ENCODE measurements around the gene HACD3.
A peak's percentile ranks its signal among the peaks of the same experiment; 100 is the strongest.

Gene HACD3

DNA sequence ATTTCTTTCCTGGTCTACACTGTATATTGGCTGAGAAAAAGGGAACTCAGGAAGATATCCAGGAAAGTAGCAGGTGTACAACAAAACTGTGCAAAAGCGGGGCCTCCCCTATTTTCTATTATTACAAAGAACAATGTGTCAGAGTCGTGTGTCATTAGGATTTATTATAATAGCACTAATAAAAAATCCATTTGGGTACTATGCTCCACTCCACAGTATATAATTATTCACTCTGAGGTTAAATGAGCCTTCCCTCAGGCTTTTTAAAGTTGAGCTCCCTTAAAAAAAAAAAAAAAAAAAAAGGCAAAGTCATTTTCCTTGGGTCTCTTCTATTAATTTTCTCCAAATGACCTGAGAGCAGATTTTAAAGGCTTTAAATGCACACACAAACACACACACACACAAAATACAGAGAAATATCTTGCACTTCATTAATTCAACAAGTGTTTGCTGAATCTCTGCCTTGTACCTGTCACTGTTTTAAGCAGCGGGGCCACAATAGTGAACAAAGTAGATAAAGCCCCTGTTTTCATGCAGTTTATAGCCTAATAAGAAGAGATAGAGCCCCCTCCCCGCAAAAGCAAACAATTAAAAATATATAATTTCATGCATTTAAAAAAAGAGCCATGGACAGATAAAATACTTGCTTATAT is 11.5 kb upstream of the HACD3 start:
- no peak for TF ChIP-seq POU2F2 (IDR thresholded peaks at IDR 0.05; ENCODE audit: low read depth, low read length)
- TF ChIP-seq SPI1 (IDR thresholded peaks at IDR 0.05; ENCODE audit: low read depth, low read length) = no peak
- TF ChIP-seq POLR2AphosphoS5 (IDR thresholded peaks at IDR 0.05; ENCODE audit: low read depth, low read length) = no peak
- no peak for TF ChIP-seq POLR2A (IDR thresholded peaks at IDR 0.05; ENCODE audit: low read depth, low read length)
- TF ChIP-seq TAF1 (IDR thresholded peaks at IDR 0.05; ENCODE audit: low read depth, low read length) = no peak
- no peak for TF ChIP-seq PAX5 (IDR thresholded peaks at IDR 0.05; ENCODE audit: insufficient read depth, low read length, severe bottlenecking)
- no peak for FAIRE-seq
- no peak for DNase-seq (ENCODE audit: insufficient read length, low spot score)

DNA sequence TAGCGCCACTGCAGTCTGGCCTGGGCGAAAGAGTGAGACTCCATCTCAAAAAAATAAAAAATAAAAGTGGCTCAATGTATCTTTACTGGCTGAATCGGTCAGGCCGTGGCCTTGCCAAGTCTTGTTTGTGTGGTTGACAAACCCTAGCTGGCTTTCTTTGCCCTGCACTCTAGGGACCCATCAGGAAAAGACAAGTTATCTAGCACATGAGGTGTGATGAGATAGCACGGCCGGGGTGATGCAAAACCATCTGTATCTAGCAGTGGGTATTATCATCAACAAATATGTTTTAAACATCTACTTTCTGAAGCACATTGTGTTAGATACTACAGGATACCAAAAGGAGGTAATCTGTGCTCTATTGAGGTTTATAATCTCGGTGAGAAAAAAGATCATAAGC is 8.9 kb upstream of the HACD3 start:
- TF ChIP-seq POLR2AphosphoS5 (IDR thresholded peaks at IDR 0.05; ENCODE audit: low read depth, low read length) (no peak), SPI1 (IDR thresholded peaks at IDR 0.05; ENCODE audit: low read depth, low read length) (no peak), POU2F2 (IDR thresholded peaks at IDR 0.05; ENCODE audit: low read depth, low read length) (no peak)
- DNase-seq (ENCODE audit: insufficient read length, low spot score) = no peak
- FAIRE-seq = no peak

DNA sequence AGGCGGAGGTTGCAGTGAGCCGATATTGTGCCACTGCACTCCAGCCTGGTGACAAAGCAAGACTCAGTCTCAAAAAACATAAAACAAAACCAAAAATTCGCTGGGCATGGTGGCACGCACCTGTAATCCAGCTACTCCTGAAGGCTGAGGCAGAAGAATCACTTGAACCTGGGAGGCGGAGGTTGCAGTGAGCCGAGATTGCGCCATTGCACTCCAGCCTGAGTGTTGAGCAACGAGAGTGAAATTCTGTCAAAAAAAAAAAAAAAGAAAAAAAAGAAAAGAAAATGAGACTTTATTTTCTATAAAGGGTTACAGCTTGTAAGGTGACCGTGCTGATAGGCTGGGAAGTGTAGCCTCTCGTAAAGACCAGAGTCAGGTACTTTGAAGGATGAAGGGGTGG is 6.0 kb upstream of the HACD3 start:
- FAIRE-seq = no peak
- no peak for DNase-seq (ENCODE audit: insufficient read length, low spot score)
- TF ChIP-seq POLR2A (IDR thresholded peaks at IDR 0.05; ENCODE audit: low read depth, low read length) (no peak), POU2F2 (IDR thresholded peaks at IDR 0.05; ENCODE audit: low read depth, low read length) (no peak), TAF1 (IDR thresholded peaks at IDR 0.05; ENCODE audit: low read depth, low read length) (no peak), SPI1 (IDR thresholded peaks at IDR 0.05; ENCODE audit: low read depth, low read length) (no peak), POLR2AphosphoS5 (IDR thresholded peaks at IDR 0.05; ENCODE audit: low read depth, low read length) (no peak), PAX5 (IDR thresholded peaks at IDR 0.05; ENCODE audit: insufficient read depth, low read length, severe bottlenecking) (no peak)

DNA sequence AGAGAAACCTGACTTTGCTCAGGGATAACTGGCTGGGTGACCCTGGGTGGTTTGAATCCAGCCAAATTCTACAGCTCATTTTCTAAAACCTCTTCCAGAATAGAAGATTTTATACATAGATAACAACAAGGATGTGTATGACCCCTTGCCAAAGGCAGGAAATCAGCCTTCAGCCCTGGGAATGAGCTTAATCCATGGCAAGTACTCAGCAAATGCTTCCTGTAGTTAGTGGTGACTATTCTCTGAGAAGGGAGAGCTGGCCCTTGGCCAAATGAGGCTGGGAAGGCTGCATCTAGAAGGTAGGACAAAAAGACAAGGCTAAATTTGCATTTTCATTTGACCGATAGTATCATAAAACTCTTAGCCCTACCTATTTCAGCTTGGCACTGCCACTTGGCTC is 4.6 kb upstream of the HACD3 start:
- TF ChIP-seq POLR2AphosphoS5 (IDR thresholded peaks at IDR 0.05; ENCODE audit: low read depth, low read length) (no peak), SPI1 (IDR thresholded peaks at IDR 0.05; ENCODE audit: low read depth, low read length) (no peak), POLR2A (IDR thresholded peaks at IDR 0.05; ENCODE audit: low read depth, low read length) (no peak), TAF1 (IDR thresholded peaks at IDR 0.05; ENCODE audit: low read depth, low read length) (no peak)
- FAIRE-seq = no peak
- DNase-seq (ENCODE audit: insufficient read length, low spot score) = no peak

DNA sequence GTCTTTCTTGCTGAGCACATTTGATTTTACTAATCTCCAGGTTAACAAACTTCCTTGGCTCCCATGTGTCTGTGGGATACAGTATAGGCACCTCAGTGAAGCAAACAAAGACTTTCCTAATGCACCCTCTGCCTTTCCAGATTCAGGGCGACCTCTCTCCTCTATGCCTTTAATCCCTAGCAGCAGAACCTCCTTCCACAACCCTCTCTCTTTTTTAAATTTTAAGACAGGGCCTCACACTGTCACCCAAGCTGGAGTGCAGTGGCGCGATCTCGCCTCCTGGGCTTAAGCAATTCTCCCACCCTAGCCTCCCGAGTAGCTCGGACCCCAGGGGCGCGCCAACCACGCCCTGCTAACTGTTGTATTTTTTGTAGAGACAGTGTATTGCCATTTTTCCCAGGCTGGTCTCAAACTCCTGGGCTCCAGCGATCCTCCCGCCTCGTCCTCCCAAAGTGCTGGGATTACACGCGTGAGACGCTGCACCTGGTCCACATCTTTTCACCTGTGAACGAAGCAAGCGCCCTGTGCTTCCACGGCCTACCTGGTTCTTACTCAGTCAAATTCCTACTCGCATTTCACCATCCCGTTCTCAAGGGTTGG is 1.7 kb upstream of the HACD3 start:
- TF ChIP-seq PAX5 (IDR thresholded peaks at IDR 0.05; ENCODE audit: insufficient read depth, low read length, severe bottlenecking) = no peak
- no peak for TF ChIP-seq POU2F2 (IDR thresholded peaks at IDR 0.05; ENCODE audit: low read depth, low read length)
- TF ChIP-seq TAF1 (IDR thresholded peaks at IDR 0.05; ENCODE audit: low read depth, low read length) = no peak
- no peak for TF ChIP-seq POLR2A (IDR thresholded peaks at IDR 0.05; ENCODE audit: low read depth, low read length)
- TF ChIP-seq POLR2AphosphoS5 (IDR thresholded peaks at IDR 0.05; ENCODE audit: low read depth, low read length) = no peak
- no peak for TF ChIP-seq SPI1 (IDR thresholded peaks at IDR 0.05; ENCODE audit: low read depth, low read length)
- no peak for DNase-seq (ENCODE audit: insufficient read length, low spot score)
- no peak for FAIRE-seq

DNA sequence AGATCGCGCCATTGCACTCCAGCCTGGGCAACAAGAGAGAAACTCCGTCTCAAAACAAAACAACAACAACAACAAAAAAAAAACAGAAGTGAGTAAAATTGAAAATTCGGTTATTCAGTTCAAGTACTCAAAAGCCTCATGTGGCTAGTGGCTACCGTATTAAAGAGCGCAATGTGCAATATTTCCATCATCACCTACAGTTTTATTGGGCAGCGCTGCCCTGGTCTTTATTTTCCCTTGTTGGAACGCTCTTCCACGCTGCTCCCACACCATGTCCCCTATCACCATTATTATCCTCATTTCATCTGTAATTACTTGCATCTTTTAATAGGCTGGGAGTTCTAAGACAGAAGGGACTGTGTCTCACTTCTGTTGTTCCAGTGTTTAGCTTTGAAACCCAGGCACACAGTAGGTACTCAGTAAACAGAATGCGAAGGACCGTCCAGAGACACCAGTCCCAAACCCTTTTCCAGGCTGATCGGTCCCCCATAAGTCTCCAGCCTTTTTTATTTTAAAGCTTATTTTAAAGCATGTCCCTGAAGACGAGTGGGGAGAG is 423 bp upstream of the HACD3 start:
- no peak for DNase-seq (ENCODE audit: insufficient read length, low spot score)
- no peak for FAIRE-seq
- no peak for TF ChIP-seq PAX5 (IDR thresholded peaks at IDR 0.05; ENCODE audit: insufficient read depth, low read length, severe bottlenecking)
- peak; percentile 45 for TF ChIP-seq SPI1 (IDR thresholded peaks at IDR 0.05; ENCODE audit: low read depth, low read length)

DNA sequence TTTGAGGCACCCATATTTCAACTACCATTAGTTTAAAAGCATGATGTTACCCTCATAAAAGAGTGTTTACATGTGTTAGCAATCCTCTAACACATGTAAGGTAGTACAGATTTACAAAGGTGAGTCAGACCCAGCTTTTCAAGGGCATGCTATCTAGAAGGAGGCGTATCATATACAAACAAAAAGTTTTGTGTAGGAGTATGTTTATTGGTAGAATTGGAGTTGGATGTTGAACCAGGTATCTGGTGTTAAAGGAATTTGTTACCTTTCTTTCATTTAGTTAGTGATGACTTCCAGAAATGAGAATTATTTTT is 2.4 kb downstream of the HACD3 start:
- DNase-seq (ENCODE audit: insufficient read length, low spot score) (no peak), FAIRE-seq (no peak)
- TF ChIP-seq POLR2A (IDR thresholded peaks at IDR 0.05; ENCODE audit: low read depth, low read length) = no peak
- TF ChIP-seq TAF1 (IDR thresholded peaks at IDR 0.05; ENCODE audit: low read depth, low read length) = no peak
- TF ChIP-seq POLR2AphosphoS5 (IDR thresholded peaks at IDR 0.05; ENCODE audit: low read depth, low read length) = no peak
- TF ChIP-seq SPI1 (IDR thresholded peaks at IDR 0.05; ENCODE audit: low read depth, low read length) = no peak
- TF ChIP-seq POU2F2 (IDR thresholded peaks at IDR 0.05; ENCODE audit: low read depth, low read length) = no peak
- TF ChIP-seq PAX5 (IDR thresholded peaks at IDR 0.05; ENCODE audit: insufficient read depth, low read length, severe bottlenecking) = no peak

DNA sequence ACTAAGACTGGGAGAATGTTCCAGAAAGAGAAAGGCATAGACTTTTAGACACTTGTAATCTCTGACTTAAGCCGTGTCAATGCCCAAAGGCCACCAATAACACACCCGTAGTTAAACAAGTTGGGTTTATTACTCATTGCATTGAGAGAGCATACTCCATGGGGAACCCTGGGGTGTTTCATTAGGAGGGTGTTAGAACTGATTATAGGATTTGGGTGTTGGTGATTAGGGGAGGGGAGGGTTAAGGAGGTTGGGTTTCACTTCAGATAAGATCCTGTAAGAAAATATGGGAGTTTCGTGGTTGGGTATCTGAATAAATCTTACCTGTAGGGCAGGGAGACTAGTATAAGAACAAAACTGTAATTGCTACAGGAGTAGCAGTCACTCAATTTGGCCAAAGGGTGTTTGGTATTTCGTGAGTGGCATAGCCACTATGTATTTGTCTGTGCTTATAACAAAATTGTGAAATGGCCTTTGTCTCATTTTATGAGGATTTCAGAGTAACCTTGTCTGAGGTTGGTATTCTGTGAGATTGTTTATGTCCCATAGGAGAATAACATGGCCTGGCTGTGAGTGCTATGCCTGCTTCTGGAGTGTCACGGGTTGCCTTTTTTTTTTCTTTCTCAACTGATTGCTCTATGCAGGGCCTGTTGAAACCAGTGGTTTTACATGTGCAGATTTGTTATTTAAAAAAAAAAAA is 2.9 kb downstream of the HACD3 start:
- no peak for FAIRE-seq
- no peak for DNase-seq (ENCODE audit: insufficient read length, low spot score)
- TF ChIP-seq POLR2AphosphoS5 (IDR thresholded peaks at IDR 0.05; ENCODE audit: low read depth, low read length) (no peak), TAF1 (IDR thresholded peaks at IDR 0.05; ENCODE audit: low read depth, low read length) (no peak), POLR2A (IDR thresholded peaks at IDR 0.05; ENCODE audit: low read depth, low read length) (no peak), PAX5 (IDR thresholded peaks at IDR 0.05; ENCODE audit: insufficient read depth, low read length, severe bottlenecking) (no peak), SPI1 (IDR thresholded peaks at IDR 0.05; ENCODE audit: low read depth, low read length) (no peak)

DNA sequence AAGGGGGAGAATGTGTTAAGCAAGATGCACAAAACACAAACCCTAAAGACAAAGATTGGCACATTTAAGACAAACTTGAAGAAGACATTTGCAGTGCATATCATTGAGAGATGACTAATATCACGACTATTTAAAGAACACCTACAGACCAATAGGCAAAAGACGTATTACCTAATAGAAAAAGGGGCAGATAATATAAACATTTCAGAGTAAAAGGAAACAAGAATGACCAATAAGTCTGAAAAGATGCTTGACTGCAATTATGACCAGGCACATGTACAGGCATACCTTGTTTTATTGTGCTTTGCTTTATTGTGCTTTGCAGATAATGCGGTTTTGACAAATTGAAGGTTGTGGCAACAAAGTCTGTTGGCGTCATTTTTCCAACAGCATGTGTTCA is 4.9 kb downstream of the HACD3 start:
- DNase-seq (ENCODE audit: insufficient read length, low spot score) = no peak
- no peak for FAIRE-seq
- no peak for TF ChIP-seq POU2F2 (IDR thresholded peaks at IDR 0.05; ENCODE audit: low read depth, low read length)
- TF ChIP-seq POLR2A (IDR thresholded peaks at IDR 0.05; ENCODE audit: low read depth, low read length) = no peak
- no peak for TF ChIP-seq TAF1 (IDR thresholded peaks at IDR 0.05; ENCODE audit: low read depth, low read length)
- no peak for TF ChIP-seq PAX5 (IDR thresholded peaks at IDR 0.05; ENCODE audit: insufficient read depth, low read length, severe bottlenecking)
- no peak for TF ChIP-seq POLR2AphosphoS5 (IDR thresholded peaks at IDR 0.05; ENCODE audit: low read depth, low read length)
- no peak for TF ChIP-seq SPI1 (IDR thresholded peaks at IDR 0.05; ENCODE audit: low read depth, low read length)

DNA sequence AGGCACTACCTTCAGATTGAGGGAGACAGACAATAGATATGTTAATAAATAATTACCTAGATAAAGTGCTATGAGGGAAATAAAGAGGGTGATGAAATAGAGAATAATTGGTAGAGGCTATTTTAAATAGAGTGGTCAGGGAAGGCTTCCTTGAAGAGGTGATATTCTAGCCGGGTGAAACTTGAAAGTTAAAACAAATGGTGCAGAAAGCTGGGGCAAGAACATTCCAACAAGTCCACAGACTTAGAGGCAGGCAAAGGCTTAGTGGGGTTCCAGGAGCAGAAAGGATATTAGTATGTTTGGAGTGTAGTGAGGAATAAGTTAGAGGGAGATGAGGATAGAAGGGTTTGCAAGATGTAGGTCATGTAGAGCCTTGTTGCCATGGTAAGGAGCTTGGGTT is 10.1 kb downstream of the HACD3 start:
- no peak for DNase-seq (ENCODE audit: insufficient read length, low spot score)
- TF ChIP-seq TAF1 (IDR thresholded peaks at IDR 0.05; ENCODE audit: low read depth, low read length) (no peak), POLR2A (IDR thresholded peaks at IDR 0.05; ENCODE audit: low read depth, low read length) (no peak), PAX5 (IDR thresholded peaks at IDR 0.05; ENCODE audit: insufficient read depth, low read length, severe bottlenecking) (no peak), POLR2AphosphoS5 (IDR thresholded peaks at IDR 0.05; ENCODE audit: low read depth, low read length) (no peak), POU2F2 (IDR thresholded peaks at IDR 0.05; ENCODE audit: low read depth, low read length) (no peak), SPI1 (IDR thresholded peaks at IDR 0.05; ENCODE audit: low read depth, low read length) (no peak)
- no peak for FAIRE-seq
